ENCODE data around the gene DNALI1.
"Not testable (repeated sequence)": the region's sequence is repeated elsewhere in the genome, so short reads cannot be mapped to it uniquely, and the experiment has no call there.

The DNALI1 gene

DNA sequence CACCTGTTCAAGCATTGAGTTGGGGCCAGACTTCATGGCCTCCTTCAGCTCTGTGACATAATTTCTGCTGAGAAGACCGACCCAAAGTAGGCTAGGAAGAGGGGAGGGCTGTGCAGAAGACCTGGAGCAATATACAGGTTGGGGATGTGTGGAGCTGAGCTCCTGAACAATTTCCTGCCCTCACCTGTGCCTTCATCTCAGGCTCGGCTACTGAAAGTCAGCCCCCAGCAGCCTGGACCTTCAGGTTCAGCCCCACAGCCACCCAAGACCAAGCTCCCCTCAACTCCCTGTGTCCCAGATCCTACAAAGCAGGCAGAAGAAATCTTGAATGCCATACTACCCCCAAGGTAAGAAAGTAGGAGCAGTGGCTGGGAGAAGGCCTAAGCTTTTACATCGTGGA, 662 bp downstream of the DNALI1 start:
- no peak for DNase-seq

DNA sequence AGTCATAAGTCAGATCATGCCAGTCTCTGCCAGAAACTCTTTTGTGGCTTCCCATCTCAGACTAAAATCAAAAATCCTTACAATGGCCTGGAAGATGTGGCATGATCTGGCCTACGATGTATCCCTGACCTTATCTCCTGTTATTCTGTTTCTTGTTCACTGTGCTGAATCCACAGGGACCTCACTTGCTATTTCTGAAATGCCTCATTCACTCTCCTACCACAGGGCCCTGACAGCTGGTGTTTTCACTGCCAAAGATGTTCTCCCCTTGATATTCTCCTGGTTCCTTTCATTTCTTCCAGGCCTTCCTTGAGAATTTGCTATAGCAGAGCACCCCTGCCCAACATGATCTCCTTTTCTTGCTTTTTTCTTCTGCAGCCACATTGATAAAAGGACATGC, 1.7 kb downstream of the DNALI1 start:
- DNase-seq, result no peak

GRCh38 chr1:37559080-37559479, 2.3 kb downstream of the DNALI1 start:
- no peak for DNase-seq

- not testable (repeated sequence) for DNase-seq
These were observed 3.2 kb downstream of the DNALI1 start for GRCh38 chr1:37559957-37560379.

GRCh38 chr1:37560401-37561132, 3.8 kb downstream of the DNALI1 start:
- DNase-seq, result no peak

DNA sequence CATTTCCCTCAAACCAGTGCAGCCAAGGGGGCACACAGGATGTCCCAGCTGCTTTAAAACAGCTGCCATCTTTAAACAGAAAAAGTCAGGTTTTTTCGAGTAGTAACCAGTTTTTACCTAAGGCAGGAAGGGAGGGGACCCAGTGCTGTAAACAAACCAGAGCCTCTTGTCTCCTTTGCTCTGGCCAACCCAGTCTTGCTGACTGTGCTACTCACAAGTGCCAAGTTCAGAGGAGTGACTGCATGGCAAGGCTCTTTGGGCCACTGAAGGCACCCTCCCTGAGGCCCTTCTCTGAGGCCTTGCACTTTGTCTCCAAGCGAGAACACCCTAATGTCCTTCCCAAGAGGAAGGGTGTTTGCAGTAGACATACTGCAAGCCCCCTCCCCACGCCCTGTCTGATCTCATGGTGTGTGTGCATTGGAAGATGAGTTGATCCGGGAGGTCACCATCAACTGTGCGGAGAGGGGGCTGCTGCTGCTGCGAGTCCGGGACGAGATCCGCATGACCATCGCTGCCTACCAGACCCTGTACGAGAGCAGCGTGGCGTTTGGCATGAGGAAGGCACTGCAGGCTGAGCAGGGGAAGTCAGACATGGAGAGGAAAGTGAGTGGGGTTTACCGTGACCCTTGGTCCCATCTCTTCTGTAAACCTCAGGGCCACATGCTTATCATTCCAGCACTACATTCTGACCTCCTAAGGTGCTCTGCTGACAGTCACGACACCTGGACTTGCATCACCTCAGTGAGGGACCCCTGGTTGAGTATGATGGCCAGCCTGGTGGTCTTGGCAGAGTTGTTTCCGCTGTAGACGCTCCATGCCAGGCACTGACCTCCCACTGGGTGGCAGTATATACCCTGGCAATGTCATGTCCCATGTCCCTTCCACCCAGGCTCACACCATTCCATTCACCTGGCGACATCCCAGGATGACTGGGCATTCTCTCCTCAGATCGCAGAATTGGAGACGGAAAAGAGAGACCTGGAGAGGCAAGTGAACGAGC, 4.7 kb downstream of the DNALI1 start:
- DNase-seq, result peak; percentile 40

- no peak for DNase-seq
These were observed 6.2 kb downstream of the DNALI1 start for GRCh38 chr1:37562984-37563383.

DNA sequence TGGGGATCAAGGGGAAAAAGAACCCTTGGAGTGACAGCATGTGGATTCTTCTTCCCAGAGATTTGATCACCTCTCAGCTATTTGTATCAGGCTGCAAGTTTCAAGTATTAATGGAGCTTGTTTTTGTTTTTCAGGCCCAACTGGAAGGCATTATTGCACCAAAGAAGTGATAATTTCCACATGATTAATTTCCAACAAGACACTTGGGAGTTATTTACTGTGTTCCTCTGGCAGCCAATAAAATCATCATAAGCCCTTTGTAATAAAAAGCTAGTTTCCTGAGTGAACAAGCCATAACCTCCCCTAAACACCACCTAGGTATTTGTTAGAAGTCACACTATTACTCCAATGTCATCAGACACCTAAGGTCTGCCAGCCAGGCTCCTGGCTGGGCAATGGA, 8.2 kb downstream of the DNALI1 start:
- DNase-seq, result no peak

- DNase-seq, result no peak
These were observed 10.3 kb downstream of the DNALI1 start for GRCh38 chr1:37567023-37567422.

DNA sequence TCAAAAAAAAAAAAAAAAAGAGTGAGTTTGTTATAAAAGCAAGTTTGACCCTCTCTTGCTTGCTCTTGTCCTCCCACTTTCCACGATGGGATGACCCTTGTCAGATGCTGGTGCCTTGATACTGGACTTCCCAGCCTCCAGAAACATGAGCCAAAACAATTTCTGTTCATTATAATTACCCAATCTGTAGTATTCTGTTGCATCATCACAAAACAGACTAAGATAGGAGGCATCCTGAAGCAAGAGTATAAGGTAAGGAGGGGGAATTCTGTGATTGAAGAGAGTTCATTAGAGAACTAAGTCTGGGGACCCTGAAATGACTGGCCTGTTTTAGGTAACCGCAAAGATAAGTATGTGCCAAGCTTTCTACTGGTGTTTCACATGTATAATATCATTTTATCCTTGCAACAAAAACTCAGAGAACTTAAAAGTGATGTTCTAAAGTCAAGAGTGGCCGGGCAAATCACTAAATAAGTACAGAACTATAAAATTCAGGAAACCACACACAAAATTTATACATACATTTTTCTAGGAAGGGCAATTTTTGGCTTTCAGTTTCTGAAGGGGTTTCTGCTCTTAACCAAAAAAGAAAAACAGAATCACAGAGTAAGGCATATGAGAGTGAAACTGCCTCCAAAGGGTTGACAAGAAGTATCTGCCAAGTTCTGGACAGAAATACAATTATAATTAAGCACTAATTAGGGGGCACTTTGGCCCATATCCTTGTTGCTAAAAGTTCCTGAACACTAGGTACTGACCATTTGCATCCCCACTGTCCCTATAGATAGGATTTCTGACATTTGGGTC, 14.0 kb downstream of the DNALI1 start:
- DNase-seq, result no peak

DNA sequence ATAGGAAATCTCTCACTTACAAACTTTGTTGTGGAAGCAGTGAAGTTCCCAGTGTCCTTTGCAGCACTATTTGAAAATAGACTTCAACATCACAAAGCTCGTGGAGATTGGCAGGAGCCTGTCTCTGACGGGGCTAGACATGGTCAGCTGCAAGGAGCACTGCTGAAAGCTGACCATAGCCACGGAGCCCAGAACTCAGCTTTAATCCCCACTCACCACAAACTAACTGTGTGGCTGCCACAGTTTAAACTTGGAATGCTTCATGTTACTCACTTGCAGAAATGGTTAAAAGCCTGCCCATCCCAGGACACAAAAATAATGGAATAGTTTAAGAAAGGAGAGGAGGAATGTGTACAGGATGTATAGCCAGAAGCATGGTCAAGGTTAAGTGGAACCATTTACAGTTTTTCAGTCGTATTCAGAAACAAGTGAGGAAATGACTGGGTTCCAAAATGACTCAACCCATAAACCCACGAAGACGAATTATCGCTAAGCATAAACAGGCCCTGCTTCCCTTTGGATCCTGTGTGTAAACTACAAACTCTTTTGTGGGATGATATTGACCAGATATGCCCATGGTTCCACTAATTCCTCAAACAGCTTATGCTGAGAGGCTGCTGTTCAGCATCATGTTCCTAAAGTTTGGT, 18.2 kb downstream of the DNALI1 start:
- no peak for DNase-seq

- no peak for DNase-seq
These were observed 19.0 kb downstream of the DNALI1 start for GRCh38 chr1:37575692-37576091.

GRCh38 chr1:37584544-37584943, 27.8 kb downstream of the DNALI1 start:
- DNase-seq, result not testable (repeated sequence)

- no peak for DNase-seq
These were observed 32.2 kb downstream of the DNALI1 start for GRCh38 chr1:37588939-37589338.

- DNase-seq, result no peak
These were observed 37.0 kb downstream of the DNALI1 start for GRCh38 chr1:37593726-37594125.

- peak; percentile 99 for DNase-seq
These were observed 38.9 kb downstream of the DNALI1 start, which contains the start of gene GNL2 for GRCh38 chr1:37595440-37596181. Gene GNL2, minus strand, starts transcription at chr1:37595937. Its CDS starts 115 bp downstream, at chr1:37595822.

DNA sequence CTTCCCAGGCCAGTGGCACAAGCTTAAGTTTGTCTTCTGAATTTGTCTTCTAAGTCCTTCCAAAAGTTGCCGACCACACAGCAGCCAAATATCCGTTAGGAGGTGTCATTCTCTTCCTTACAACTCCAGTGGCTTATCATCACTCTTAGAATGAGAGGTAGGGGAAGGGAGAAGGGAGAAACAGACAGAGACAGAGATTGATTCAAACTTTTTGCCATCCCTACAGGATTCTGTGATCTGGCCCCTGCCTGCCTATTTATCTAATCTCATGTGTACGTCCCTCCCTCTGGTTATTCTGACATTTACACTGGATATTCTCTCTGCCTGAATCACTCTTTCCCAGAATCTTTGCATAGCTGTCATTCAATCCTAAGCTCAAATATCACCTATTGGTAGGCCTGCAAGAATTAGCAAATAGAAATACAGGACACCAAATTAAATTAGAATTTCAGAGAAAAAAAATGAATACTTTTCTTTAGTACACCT, 39.5 kb downstream of the DNALI1 start:
- no peak for DNase-seq

DNA sequence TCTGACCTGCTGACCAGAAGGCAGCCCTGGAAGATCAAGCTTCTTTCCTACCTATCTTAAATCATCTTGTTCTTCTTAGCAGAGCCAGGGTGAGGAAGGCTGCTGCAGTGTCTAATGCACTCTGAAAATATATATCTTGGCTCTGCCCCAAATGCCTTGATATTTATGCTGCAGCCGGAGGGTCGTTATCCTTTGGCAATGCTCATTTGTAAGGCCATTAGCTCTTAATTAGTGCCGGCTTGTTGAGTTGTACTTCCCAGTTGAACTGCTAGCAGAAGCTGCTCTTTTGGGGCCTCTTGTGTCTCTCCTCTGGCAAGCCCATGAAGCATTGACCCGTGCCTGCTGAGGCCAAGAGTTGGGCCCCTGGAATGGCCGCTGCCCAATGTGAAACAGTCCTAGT, 43.2 kb downstream of the DNALI1 start:
- DNase-seq, result no peak

DNA sequence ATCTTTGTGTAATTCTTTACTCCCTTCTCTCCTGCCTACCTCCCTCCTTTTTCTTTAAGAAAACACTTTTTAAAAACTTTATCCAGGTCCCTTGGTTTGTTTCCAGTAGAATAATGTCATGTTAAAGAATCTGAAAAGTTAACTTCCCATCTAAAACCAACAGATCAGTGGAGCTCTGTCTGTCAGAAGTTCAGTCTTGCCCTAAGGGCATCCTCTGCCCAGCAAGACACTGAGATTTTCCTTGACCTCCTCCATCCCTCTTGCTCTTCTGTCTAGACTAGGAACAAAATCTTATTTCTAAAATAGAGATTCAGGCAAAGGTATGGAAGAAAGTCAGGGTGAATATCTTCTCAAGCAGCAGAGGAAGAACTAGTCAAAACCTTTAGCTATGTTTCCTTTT, 44.7 kb downstream of the DNALI1 start:
- no peak for DNase-seq

DNA sequence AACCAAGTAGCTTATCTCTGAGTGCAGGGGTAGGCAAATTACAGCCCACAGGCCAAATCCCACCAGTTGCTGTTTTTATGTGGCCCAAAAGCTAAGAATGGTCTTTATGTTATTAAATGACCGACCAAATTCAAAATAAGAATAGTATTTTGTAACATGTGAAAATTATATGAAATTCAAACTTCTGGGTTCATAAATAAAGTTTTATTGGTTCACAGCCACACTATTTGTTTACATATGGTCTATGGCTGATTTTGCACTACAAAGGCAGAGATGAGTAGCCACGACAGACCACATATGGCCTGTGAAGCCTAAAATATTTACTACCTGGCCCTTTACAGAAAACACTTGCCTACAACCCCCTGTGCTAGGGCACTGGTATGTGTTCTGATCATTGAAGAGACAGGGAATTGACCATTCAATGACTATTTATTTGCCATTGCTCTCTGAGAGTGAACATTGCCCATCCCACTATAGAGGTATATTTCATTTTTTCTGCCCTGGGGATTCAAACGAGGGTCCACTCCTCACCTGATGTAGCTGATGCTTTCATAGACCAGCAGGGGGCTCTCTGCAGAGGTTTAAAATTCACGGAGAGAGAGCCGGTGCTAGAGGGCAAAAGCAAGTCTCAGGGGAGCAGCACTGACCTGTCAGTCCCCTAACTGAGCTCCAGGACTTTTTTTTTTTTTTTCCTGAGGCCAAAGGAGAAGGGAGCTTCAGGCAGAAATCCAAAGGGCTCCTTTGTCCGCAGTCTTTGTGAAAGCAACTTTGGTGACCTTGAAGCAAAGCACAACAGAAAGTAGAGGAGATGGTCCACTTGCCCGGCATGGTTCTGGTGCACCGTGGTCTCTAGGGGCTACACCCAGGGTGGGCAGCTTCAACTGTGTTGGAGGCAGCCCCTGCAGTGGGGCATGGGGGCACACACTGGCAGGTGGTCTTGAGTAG, 46.3 kb downstream of the DNALI1 start:
- peak; percentile 73 for DNase-seq

All from RPMI8226 (cell line).